ENCODE measurements around the gene C17orf114.

DNA sequence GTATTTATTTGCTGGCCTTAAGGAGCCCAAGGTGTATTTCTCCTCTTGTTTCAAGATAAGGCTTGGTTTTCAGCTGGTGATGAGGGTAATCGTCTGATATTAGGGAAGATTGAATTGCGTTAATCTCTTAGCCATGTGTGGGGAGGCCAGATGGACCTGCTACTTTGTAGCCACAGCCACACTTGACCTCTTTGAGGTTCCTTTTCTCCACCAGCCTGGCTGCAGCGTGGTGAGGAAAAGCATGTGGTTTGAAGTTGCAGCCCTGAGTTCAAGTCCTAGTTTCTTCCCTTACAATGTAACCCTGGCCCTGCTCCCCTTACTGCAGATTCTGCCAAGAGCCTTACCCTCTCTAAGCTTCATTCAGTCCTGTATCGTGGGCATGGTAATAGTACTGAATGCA, 34.1 kb upstream of the C17orf114 start:
- TF ChIP-seq POLR2A (IDR thresholded peaks at IDR 0.05) (no peak), EP300 (IDR thresholded peaks at IDR 0.05) (no peak)
- TF ChIP-seq, protein P1, sequence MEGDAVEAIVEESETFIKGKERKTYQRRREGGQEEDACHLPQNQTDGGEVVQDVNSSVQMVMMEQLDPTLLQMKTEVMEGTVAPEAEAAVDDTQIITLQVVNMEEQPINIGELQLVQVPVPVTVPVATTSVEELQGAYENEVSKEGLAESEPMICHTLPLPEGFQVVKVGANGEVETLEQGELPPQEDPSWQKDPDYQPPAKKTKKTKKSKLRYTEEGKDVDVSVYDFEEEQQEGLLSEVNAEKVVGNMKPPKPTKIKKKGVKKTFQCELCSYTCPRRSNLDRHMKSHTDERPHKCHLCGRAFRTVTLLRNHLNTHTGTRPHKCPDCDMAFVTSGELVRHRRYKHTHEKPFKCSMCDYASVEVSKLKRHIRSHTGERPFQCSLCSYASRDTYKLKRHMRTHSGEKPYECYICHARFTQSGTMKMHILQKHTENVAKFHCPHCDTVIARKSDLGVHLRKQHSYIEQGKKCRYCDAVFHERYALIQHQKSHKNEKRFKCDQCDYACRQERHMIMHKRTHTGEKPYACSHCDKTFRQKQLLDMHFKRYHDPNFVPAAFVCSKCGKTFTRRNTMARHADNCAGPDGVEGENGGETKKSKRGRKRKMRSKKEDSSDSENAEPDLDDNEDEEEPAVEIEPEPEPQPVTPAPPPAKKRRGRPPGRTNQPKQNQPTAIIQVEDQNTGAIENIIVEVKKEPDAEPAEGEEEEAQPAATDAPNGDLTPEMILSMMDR (IDR thresholded peaks at IDR 0.05), result no peak

Data from tibial nerve (tissue), 4 donors.